Raji (cell line): ENCODE data around the gene USP19.

Experiments
- POLR2A ChIP-seq: IDR thresholded peaks from 2 replicates; pipeline ENCODE4 v1.6.1; 2011; ENCODE audit warnings: low read depth, low read length, control low read depth; ENCODE audit not compliant: insufficient read depth

USP19 gene

GRCh38 chr3:49092938-49093852 is 27.4 kb downstream of the USP19 start:
- TF ChIP-seq POLR2A = peak; percentile 45

DNA sequence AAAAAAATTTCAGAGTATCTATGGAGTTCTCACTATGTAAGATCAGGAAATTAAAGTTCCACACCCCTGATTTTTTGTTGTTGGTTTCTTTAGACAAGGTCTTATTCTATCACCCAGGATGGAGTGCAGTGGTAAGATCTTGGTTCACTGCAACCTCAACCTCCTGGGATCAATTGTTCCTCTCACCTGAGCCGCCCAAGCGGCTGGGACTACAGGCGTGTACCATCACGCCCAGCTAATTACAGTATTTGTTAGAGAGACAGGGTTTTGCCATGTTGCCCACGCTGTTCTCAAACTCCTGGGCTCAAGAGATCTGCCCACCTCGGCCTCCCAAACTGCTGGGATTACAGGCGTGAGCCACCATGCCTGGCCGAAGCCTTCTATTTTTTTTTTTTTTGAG is 39.2 kb downstream of the USP19 start:
- no peak for TF ChIP-seq POLR2A

- no peak for TF ChIP-seq POLR2A
These were observed 41.4 kb downstream of the USP19 start for GRCh38 chr3:49079270-49079669.

DNA sequence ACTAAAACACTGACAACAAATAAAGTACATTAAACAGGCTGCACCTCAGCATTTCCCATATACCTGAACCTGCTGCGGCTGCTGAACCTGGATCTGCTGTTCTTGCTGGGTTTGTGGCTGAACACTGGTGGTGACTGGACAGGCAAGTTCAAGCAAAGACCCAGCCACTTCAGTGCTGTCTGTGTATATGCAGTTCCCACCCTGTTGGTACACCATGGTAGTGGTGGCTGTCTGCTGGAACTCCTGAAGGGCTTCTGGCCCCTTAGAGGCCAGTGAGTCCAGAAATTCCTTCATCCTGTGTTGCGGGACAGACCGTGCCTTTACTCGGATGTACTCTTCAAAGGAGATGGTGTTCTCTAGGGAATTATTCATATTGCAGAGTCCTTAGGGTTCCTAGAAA is 44.0 kb downstream of the USP19 start:
- TF ChIP-seq POLR2A = no peak

GRCh38 chr3:49076116-49076515 is 44.5 kb downstream of the USP19 start:
- TF ChIP-seq POLR2A = no peak
